ENCODE results near the gene KRT2. TPM values are rescaled to one million over a fixed set of nuclear protein-coding genes. Genes with fewer than 3 reads are reported as not detected.

KRT2 gene
- total and polyA plus RNA-seq, 8 donors: not detected

- Histone ChIP-seq H3K9me3 (no peaks in the 10 kb centered on the region), H3K27ac (no peak overlapping the region), H3K4me3 (no peak overlapping the region), H3K36me3 (no peaks in the 10 kb centered on the region), H3K4me1 (no peaks in the 10 kb centered on the region), H3K27me3 (peaks cover 0 to 25% (median 0%) of the 10 kb centered on the region in 3 donors)
- DNase-seq: no peak
- intact Hi-C loops (cut with DNase I; ENCODE audit: low total_unique reads): no loop called here
- 80 to 87% (median 84%) methylated on average over 7 of the region's 7 CpGs for WGBS, 5 donors
- TF ChIP-seq POLR2A (IDR thresholded peaks at IDR 0.05) (no peak), POLR2AphosphoS5 (IDR thresholded peaks at IDR 0.05) (no peak), CTCF (IDR thresholded peaks at IDR 0.05) (no peak), EP300 (IDR thresholded peaks at IDR 0.05) (no peak)
Measured at GRCh38 chr12:52617403-52617785, 34.6 kb downstream of the KRT2 start.

DNA sequence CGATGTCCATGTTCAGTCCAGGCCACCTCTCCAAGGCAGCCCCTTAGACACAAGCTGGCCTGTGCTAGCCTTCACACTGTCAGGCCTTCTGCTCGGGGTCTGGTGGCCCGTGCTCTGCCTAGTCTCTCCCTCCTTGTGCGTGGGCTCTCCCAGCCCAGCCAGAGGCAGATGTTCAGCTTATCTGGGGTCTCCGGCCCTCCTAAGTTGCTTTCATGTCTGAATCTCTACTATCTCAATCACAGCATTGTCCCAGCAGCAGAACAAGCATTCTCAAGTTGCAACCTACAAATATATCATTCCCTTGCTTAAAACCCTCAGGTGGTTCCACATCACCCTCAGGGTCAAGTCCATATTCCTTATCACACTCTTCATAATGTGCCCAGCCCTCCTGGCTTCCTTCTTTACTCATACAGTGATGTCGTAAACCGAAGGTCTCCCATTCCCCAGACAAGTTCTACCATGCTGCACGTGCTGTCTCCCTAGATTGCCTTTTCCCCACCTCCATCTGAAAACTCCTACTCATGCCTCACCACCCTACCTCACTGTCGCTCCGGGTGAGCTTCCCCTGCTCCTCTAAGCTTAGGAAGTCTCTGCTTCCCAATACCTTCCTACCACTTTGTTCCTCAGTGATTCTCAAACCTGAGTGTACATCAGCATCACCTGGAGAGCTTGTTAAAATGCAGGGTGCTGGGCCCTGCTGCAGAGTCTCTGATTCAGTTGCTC is 35.2 kb downstream of the KRT2 start:
- no peak for DNase-seq
- peaks cover 0 to 28% (median 0%) of the 10 kb centered on the region in 3 donors for H3K27me3 ChIP-seq
- no peaks in the 10 kb centered on the region for H3K36me3 ChIP-seq
- TF ChIP-seq CTCF (IDR thresholded peaks at IDR 0.05): no peak
- no peak for TF ChIP-seq POLR2A (IDR thresholded peaks at IDR 0.05)
- TF ChIP-seq EP300 (IDR thresholded peaks at IDR 0.05): no peak
- no peak for TF ChIP-seq POLR2AphosphoS5 (IDR thresholded peaks at IDR 0.05)
- H3K4me1 ChIP-seq: no peaks in the 10 kb centered on the region
- 66 to 76% (median 70%) methylated on average over 10 of the region's 10 CpGs for WGBS, 5 donors
- no peaks in the 10 kb centered on the region for H3K9me3 ChIP-seq
- intact Hi-C loops (cut with DNase I; ENCODE audit: low total_unique reads): no loop called here
- H3K27ac ChIP-seq: no peak overlapping the region
- no peak overlapping the region for H3K4me3 ChIP-seq

GRCh38 chr12:52615912-52616311 is 36.1 kb downstream of the KRT2 start:
- peaks cover 0 to 37% (median under 1%) of the 10 kb centered on the region in 3 donors for H3K27me3 ChIP-seq
- TF ChIP-seq EP300 (IDR thresholded peaks at IDR 0.05): no peak
- no peak for TF ChIP-seq POLR2A (IDR thresholded peaks at IDR 0.05)
- TF ChIP-seq POLR2AphosphoS5 (IDR thresholded peaks at IDR 0.05): no peak
- no peak for TF ChIP-seq CTCF (IDR thresholded peaks at IDR 0.05)
- no peak for DNase-seq

DNA sequence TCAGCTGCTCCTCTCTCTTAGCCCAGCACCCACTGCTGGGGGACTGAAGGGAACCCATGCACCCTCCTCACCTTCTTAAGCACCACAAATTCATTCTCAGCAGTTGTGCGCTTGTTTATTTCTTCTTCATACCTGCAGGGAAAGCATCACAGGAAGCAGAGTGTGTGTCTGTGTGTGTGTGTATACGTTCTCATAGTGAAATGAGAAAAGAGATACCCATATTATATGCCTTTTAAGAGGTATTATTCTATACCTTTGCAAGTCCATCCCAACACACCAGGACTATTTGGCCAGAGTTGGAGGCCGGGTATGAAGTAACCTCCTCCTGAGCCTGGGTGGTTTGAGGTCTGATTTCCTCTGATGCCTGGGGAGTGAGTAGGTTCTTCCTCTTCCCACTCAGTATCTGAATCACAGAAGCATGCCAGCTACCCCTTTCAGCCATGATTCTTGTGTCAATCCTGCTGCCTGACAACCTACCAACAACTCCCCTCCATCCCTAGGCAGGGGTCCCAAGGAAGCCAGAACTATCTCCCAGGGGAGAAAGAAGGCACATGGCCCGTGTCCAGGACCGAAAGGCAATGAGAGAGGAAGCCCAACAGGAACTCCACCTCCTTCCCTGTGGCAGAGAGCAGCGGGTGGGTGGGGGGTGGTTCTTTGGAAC is 36.7 kb downstream of the KRT2 start:
- WGBS, 5 donors: 51 to 63% (median 55%) methylated on average over 6 of the region's 6 CpGs
- Histone ChIP-seq H3K27me3 (peaks cover 0 to 43% (median 6%) of the 10 kb centered on the region in 3 donors), H3K36me3 (no peaks in the 10 kb centered on the region), H3K4me1 (no peaks in the 10 kb centered on the region), H3K27ac (no peak overlapping the region), H3K4me3 (no peak overlapping the region), H3K9me3 (no peaks in the 10 kb centered on the region)
- intact Hi-C loops (cut with DNase I; ENCODE audit: low total_unique reads): no loop called here
- no peak for DNase-seq
- TF ChIP-seq POLR2AphosphoS5 (IDR thresholded peaks at IDR 0.05) (no peak), EP300 (IDR thresholded peaks at IDR 0.05) (no peak), POLR2A (IDR thresholded peaks at IDR 0.05) (no peak), CTCF (IDR thresholded peaks at IDR 0.05) (no peak)

More at GRCh38 chr12:52615912-52616311, 36.1 kb downstream of the KRT2 start:
- no peak overlapping the region for H3K4me3 ChIP-seq
- H3K9me3 ChIP-seq: no peaks in the 10 kb centered on the region
- no peaks in the 10 kb centered on the region for H3K36me3 ChIP-seq
- no peak overlapping the region for H3K27ac ChIP-seq
- H3K4me1 ChIP-seq: no peaks in the 10 kb centered on the region
- WGBS, 5 donors: 81 to 95% (median 82%) methylated on average over 9 of the region's 9 CpGs
- intact Hi-C loops (cut with DNase I; ENCODE audit: low total_unique reads): no loop called here
